GM21423 (cell line): ENCODE measurements around the gene SRD5A1.

Experiments used
- ATAC-seq: cut with Tn5 transposase; IDR thresholded peaks from one replicate; pipeline ENCODE4 v1.9.1; 2021; ENCODE audit warnings: mild to moderate bottlenecking, moderate library complexity; ENCODE audit not compliant: unreplicated experiment

The SRD5A1 gene

DNA sequence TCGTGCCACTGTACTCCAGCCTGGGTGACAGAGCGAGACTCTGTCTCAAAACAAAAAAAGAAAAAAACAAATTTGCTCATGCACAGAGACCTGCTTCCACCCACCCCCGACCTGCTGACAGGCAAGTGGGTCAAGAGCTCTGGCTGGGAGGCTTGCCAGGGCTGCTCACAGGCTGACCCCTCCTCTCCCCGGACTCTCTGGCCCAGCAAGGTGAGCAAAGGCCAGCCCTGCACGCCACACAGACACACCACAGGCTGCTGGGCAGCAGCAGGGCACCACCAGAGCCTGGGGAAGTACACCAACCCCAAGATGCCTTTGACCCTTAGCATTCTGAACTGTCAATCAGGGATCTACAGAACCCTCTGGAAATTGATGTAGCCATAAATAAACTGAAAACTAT is 29.6 kb upstream of the SRD5A1 start:
- ATAC-seq: no peak

DNA sequence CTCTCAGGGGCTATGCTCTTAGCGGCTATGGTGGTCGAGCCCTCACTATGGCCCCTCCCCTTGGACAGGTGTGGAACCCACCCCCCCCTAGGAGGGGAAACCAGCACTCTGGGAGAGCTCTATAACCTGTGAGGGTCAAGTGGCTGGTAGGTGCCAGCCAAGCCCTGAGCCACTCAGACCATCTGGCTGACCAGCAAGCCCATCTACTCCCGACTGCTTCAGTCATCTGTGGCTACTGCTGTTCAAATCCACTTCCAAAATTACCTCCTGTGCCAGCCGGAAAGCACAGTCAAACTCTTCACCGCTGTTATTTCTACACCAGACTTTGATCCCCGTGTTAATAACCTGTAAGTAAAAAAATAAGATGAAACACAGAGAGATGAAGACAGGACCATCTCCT is 28.9 kb upstream of the SRD5A1 start:
- no peak for ATAC-seq

DNA sequence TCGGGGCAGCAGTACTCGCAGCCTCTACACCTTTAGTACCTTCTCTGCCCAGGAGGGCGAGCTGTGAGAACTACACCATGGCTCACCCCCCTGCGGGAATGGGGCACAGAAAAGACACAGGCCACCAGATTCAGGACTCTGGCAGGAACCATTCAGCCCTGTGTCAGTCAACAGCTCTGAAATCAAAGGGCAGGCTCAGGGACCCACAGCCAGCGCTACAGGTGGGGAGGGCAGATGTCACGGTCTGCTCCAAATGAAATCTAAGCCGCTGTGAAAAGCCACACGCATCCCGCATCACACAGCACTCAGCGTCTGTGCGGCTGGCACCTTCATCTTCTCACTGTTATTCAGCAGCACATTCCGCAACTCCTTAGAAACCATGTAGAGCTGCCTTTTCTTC is 28.3 kb upstream of the SRD5A1 start:
- no peak for ATAC-seq

DNA sequence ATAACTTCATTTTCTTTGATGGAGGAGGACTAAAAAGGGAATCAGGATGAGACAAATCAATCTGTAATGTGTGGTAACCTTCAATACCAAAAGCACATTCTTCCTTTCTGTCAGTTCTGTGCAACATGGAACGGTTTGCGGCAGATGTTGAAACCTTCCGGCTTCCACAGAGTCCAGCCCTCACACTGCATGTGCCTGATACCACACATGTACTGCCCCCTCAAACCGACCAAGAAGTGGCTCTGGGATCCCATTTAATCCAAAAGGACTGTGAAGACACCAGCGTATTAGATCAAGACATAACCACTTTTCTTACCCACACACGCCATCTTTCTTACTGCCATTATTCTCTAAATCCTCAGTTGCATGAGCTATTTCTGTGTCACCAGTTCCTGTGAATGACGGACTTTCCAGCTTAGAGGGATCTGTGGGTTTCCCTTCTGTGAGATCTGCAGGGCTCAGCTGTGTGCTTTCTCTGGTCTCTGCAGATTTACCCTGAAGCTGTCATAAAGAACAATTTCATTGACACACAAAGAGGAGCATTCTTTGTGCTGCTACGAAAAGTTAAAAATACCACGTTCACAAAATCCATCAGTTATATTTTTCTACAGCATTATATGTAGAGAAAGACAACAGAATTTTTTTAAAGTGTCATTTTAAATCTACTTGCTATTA is 26.2 kb upstream of the SRD5A1 start:
- no peak for ATAC-seq

DNA sequence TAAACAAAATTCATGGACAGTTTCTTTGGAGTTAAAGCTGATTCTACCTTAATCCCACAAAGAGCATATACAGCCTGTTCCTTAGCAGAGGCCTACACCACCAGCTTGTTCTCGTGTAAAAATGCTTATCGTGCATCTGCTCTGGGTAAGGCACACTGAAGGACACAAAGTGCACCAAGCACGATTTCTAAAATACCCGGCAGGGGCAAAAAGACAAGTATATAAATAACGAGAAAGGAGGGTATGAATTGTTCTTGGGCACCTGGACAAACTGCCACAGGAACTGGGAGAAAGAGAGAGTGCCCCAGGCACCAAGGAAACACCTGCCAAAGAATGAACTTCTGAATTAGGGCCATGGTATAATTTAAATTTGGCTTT is 25.7 kb upstream of the SRD5A1 start:
- ATAC-seq: no peak

DNA sequence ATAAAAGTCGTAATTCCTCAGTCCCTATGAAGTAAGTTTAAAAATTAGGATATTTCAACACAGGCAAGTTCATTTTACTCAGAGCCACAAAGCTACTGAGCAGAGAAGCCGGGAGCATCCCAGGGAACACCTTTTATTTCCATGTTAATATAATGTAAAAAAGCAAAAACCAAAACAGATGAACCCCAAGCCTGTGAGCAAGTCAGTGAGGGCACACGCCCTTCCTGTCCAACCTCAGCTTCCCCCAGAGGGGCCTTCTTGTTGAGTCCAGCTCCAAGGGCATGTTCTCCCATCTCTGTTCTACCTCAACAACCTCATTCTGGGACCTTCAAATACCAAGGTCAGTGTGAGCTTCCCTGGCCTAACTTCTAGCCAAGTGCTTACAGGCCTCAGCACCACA is 25.2 kb upstream of the SRD5A1 start:
- ATAC-seq: no peak

DNA sequence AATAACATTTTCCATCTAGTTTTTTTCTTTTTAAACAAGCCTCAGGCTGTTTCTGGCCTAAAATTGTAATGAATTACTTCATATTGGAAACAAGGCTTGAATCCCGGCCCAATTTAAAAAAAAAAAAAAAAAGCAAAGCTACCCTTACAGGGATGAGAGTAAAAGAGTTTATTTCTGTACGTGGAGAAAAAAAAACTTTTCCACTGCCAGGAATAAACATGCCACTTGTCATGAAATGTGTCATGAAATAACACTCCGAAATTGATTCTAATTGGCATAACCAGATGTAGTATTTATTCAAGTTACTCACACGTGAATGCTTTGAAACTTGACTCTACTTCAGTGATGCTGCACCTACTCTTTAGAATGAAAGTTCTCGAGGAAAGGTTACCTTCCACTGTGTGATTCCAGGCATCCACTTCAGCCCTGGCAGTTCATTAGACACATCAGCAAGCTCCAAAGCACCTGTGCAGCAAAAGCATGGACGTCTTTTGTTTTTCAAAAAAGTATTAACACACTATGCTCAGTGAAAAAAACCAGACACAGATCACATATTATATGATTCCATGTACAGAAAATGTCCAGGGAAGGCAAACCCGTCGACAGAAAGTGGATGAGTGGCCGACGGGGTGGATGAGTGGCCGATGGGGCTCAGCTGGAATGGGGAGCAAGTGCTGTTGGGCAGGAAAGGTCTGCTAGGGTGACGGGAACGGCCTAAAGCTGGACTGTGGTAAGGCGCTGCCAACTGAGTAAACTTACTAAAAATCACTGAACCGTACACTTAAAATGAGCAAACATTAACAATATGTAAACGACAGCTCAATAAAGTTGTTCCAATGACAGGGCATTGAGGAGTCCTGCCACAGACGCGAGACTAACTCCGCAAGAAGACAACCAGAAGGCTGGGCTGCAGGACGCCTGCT is 21.6 kb upstream of the SRD5A1 start:
- no peak for ATAC-seq

DNA sequence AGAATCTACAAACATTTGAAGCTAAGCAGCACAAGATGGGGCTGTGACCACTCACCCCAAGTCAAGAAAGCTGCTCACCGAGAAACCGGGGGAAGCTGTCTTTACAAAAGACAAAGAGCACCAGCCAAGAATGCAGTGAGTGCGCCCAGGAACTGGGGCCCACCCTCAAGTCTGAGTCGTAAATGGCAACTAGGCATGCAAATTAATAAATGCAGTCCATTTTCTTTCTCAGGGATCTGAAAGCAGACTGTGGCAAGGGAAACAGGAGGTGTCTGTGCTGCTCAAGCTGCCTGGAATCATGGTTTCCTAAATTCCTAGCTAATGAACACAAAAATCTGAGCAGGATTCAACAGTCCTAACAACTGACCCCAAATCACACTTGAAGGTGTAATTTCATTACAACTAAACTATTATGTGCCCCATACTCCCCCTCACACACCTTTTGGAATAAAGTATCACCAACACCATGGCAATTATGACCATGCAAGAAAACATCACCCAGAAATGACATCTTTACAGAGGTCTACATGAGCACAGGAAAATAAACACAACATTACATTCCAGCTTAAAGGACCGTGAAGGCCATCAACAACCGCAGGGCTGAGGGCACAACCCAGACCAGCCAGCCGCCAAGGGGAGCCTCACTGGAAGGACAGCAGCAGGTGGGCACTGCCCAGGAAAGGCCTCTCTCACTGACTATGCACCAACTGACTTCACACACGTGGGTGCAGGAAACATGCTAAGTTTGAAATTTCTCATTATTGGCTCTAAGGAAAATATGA is 18.0 kb upstream of the SRD5A1 start:
- no peak for ATAC-seq

DNA sequence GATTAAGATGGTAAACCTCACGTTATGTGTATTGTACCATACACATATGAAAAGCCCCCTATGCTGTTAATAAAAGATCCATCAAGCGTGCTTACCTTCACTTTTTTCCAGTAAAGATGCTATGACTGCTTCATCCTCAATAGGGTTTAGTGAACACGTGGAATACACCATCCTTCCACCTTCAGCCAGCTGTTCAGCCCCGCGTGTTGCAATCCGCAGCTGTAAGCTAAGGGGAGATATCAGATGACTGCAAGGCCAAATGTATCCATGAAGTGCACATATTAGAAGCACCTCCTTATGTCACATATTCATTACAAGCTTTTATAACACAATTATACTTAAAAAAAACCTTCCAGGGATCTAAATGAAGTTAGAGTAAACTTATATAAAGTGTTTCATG is 16.6 kb upstream of the SRD5A1 start:
- no peak for ATAC-seq

DNA sequence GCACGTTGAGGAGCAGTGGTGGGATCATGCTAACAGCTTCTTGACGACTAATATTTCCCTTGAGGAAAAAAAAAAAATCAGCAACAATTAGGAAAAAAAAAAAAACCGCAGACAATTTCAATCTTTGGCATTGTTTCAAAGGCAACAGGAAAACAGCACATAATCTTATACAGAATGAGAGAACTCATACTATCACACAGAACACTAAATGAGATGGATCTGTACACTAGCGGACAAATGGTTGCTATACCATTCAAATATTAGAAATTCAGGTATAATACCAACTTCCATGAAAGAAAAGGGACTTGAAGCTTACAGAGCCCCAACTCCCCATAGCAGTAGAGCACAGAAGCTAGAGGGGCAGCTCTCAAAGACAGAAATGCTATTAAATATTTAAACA is 10.0 kb upstream of the SRD5A1 start:
- ATAC-seq: no peak

DNA sequence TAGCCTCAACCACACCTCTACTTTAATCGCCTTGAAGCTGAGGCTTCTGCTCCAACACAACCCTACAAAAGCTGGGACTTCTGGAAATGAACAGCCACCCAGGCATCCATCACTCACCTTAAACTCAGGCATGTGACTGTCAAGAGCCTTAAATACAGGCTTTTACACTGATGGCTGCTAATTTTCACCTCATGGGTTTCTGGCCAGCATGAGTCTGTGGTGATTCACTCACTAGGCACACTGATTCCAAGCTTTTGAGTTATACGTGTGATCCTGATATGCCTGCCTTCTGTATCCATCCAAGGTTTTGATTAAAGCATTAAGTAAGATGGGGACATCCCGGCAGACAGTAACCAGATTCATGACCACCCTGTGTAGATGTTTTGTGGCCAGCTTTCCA is 9.3 kb upstream of the SRD5A1 start:
- no peak for ATAC-seq

DNA sequence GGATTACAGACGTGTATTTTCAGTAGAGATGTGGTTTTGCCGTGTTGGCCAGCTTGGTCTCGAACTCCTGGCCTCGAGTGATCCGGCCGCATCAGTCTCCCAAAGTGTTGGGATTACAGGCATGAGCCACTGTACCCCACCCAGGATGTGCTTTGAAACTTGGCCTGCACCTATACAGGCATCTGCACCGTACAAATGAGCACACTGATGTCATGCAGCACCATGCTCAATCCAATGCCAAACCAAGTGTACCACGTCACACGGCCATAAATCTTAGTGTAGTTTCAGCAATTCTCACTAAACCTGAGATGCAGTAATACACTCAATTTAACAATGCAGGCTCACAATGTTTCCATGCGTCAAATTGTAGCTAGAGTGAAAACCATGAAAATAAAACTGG is 6.7 kb upstream of the SRD5A1 start:
- ATAC-seq: no peak

DNA sequence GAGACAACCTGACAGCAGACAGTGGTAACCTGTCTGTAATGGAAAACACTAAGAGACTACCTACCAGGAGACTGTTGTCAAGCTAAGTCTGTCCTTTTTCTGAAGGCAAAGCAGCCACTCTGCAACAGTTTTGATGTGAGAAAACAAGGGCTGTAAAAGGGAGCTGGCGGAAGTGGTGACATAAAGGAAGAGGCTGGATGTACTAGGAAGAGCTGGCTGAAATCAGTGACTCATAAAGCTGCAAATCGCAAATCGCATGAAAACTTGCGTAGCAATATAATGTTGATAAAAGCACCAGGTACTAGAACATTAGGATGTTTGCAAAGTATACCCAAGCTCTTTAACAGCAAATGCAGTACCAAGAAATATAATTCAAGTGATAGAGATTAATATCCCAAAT is 1.8 kb upstream of the SRD5A1 start:
- ATAC-seq: no peak

DNA sequence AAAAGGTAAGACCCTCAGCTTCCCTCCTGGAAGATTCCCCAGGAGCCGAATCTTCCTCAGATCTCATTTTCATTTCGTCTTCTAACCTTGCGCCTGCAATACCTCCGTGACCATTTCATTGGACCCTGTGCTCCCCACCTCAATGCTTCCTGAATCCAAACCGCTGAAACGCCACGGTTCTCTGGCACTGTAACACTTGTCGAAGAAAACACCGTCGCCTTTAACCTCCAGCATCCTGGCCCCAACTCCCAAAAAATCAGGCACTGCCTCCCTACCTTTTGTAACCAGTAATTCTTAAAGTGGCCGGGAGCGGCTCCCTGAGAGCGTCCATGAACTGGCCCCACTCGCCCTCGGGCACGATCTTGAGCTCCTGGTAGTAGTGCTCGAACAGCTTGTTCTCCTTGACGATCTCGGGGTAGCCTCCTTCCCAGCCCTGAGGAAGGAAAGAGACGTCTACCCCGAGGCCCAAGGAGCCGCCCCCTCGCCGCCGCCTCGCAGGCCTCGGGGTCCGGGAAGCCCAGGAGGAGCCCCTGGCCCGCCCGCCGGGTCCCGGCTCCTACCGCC is 834 bp upstream of the SRD5A1 start:
- ATAC-seq: peak; percentile 21

DNA sequence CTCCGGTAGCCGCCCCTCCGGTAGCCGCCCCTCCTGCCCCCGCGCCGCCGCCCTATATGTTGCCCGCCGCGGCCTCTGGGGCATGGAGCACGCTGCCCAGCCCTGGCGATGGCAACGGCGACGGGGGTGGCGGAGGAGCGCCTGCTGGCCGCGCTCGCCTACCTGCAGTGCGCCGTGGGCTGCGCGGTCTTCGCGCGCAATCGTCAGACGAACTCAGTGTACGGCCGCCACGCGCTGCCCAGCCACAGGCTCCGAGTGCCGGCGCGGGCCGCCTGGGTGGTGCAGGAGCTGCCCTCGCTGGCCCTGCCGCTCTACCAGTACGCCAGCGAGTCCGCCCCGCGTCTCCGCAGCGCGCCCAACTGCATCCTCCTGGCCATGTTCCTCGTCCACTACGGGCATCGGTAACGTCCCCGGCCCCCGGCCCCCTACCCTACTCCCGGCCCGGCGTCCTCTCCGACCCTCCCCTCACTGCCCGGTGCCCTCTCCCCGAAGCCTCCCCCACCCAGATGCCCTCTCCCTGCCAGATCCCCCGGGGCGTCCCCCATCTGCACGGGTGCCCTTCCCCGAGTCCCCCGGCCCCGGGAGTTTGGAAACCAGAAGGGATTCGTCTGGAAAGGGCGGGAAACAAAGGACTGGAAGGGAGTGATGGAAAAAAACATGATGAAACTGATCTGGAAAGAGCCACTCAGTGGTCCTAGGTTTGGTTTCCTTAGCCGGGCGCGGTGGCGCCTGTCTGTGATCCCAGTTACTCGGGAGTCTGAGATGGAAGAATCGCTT is 417 bp downstream of the SRD5A1 start:
- peak; percentile 47 for ATAC-seq

DNA sequence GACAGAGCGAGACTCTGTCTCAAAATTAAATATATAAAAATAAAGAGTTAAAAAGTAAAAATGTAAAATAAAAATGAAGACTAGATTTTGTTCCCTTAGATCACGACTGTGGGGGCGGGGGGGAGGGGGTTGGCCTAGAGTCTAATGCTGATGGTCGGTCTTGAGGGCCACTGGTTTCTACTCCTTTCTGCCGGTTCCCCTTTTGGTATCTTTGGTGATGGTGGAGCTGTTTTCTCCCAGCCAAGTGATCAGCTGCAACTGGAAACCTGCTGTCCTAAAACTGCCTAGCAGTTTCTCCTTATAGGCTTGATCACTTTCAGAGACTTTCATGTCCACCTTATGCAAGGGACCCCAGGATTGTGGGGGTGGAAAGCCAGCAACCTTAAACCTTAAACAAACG is 1.1 kb downstream of the SRD5A1 start:
- ATAC-seq: no peak

DNA sequence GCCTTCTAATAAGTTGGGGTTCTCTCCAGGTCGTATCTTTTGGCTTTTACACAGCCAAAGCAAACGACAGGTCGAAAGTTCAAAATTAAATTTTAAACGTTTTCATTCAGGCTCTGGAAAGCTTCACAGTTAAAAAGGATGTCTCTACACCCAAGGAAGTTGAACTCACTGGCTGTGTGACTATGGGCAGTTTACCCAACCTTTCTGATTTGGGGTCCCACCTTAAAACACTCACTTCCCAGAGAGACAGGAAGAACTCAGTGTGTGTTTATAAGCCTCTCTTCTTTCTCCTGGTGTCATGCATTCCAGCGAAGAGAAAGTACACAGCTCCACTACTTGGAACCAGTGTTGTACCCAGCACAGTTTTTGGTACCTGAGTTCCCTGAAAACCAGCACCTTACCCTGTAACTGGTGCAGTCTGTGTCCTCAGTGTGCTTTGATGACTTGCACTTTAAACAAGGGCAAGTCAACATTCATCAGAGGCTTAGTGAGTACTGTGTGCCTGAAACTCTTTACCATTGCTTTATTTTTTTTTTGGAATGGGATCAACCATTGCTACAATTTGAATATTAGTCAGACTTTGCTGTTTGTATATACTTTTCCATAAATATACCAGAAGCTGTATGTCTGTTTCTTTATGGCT is 1.7 kb downstream of the SRD5A1 start:
- no peak for ATAC-seq

DNA sequence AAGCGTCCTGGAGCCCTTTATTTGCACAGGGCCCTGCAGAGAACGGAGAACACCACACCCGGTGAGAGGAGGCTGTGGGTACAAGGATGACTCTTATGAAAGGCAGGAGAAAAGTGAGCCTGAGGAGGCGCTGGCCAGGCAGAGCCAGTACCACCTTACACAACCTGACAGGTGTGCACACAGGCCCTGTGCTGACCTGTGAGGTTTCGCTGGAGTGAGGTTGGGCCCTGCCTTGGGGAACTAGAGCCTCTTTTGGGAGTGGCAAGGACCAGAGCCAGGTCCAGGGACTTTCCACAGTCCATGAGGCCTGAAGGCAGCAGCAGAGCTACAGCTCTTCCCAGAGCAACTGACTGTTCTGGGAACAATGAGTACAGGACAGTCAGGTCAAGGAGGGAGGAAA is 3.1 kb downstream of the SRD5A1 start:
- ATAC-seq: no peak

DNA sequence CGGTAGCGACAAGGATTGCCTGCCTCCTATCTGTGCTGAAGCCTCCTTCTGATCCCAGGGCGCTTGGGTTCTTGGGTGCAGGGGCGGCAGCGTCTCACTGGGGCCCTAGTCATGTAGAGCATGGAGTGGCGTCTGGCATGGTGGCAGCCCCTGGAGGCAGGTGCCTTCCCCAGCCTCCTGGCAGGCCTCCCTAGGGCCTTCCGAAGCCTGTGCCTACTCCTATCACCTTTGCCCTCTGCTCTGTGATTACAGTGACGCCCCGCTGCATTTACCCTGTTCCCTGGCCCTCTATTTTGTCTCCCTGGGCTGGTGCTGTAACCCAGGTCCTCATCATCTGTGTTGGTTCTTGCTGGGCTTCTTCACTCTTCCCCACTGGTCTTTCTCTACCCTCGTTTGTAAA is 3.8 kb downstream of the SRD5A1 start:
- no peak for ATAC-seq

DNA sequence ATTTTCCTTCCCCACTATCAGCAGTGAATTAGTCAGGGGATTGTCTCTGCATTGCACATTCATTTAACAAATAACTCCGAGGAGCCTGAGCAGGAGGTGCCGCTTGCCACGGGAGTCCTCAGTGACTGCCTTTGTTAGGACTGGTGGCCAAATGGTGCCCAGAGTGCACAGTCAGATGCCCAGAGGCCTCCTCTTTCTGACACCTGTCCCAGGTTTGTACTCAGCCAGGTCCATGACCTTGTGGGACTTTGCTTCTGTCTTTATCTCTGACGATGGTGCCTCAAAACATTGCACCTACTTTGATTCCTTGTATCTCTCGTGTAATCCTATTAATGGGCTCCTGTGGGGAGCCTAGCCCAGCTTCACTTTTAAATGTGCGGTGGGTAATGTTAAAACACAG is 4.3 kb downstream of the SRD5A1 start:
- no peak for ATAC-seq
